Hematopoietic multipotent progenitor cell treated with erythropoietin and hydrocortisone succinate and interleukin-3 and kit ligand, for 6 days (in vitro differentiated cells): ENCODE measurements around the gene TMPRSS9.

Experiments used
- DNase-seq: peaks from one replicate; pipeline ENCODE4 v3.0.0-alpha.2; 2015

TMPRSS9 gene

DNA sequence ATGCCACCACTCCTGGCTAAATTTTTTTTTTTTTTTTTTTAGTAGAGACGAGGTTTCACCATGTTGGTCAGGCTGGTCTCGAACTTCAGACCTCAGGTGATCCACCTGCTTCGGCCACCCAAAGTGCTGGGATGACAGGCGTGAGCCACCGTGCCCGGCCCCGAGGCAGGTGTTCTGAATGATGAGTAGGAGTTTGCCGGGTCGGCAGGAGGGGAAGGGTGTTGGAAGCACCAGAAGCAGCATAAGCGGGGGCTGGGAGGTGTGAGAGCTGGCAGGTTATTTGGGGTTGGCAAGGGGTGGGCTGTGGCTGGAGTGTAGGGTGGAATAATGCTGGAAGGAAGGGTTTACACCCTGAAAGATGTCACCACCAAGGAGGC is 29.8 kb upstream of the TMPRSS9 start:
- no peak for DNase-seq

GRCh38 chr19:2330632-2331284 is 29.3 kb upstream of the TMPRSS9 start:
- no peak for DNase-seq

DNA sequence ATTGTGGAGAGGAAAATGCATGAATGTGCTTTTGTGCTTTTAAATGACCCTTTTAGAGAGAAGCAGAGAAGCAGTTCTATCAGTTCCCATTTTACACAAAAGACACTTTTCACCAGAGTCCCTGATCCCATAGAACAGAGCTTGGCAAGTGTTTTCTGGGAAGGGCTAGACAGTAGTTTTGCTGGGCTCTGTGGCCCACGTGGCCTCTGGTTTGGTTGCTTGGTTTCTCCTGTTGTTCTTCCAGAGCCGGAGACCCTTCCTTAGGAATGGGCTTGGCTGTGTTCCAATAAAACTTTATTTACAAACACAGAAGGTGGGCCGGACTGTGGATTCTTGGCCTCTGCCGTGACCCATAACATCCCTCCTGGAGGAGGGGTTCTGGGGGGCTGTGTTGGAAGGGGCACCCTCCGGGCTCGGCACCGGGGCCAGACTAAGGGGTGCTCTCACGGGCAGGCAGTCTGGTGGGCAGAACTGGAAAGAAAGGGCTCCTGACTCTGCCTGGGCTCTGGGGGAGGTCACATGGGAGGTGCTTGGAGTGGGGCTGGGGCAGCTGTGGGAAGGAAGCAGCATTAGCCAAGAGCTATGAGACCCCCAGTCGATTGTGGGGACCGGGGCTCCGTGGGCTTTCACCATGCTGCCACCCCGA is 28.3 kb upstream of the TMPRSS9 start:
- no peak for DNase-seq

DNA sequence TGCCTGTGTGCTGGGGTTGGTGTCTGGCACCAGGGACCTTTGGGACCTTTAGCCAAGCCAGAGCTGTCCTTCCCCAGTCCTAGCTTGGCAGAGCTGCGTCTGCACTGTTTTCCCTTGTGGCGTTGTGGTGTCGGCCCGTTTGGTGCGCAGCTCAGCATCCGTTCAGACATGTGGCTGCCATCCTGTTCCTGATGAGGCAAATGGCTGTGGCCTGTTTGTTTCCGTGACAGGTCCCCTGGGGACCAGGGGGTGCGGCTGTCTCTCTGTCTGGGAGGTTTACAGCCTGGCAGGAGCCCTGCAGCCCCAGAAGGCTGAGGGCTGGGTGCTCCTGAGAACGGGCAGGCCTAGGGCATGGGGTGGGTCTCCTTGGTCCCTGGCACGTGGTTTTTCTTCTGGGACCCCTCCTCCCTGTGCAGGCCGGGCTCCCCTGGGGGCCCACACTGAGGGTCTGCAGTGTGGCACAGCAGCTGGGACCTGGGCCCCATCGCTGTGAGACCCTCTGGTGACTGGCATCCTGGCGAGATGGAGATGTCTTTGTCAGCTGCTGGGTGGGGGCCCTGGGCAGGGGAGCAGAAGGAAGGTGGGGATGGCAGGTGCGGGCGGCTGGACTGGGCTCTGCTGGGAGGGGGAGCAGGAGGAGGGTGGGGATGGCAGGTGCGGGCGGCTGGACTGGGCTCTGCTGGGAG is 27.6 kb upstream of the TMPRSS9 start:
- DNase-seq, result no peak

DNA sequence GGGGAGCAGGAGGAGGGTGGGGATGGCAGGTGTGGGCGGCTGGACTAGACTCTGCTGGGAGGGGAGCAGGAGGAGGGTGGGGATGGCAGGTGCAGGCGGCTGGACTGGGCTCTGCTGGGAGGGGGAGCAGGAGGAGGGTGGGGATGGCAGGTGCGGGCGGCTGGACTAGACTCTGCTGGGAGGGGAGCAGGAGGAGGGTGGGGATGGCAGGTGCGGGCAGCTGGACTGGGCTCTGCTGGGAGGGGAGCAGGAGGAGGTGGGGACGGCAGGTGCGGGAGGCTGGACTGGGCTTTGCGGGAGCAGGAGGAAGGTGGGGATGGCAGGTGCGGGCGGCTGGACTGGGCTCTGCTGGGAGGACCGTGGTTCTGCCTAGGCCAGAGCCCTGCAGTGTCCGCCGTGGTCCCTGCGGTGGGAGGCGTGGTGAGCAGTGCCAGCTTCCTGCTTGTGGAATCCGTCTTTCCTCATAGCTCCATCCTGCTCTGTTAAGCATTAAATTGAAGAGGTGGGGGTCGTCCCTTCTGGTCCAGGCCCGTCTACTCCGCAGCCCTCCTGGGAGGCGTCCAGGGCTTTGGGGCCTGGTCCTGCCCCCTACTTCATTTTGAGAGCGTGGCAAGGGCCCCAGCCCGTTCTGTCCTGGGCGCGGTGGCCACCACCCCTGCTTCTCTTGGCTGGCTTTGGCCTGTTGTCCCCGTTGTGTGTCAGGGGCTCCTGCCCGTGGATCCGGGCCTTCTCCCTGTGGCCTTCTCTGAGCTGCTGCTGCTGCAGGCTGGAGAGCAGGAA is 26.8 kb upstream of the TMPRSS9 start:
- DNase-seq, result no peak

DNA sequence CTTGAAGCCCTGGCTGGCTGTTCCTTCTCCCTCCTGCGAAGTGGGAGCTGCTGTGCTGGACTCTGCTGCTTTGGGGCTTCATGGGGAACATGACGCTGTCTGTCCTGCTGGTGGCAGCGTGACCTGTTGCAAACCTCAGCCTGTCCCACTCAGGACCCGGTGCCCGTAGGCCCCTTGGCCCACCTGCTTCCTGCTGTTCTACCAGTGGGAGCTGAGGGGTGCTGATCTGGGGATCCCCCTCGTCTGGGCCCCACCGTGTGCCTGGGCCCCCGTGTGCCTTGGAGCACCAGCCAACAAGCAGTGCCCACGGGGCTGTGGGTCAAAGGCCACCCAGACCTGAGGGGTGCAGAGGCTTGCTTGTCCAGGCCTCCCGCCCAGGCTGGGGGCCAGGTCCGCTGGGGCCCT is 26.3 kb upstream of the TMPRSS9 start:
- DNase-seq, result no peak

DNA sequence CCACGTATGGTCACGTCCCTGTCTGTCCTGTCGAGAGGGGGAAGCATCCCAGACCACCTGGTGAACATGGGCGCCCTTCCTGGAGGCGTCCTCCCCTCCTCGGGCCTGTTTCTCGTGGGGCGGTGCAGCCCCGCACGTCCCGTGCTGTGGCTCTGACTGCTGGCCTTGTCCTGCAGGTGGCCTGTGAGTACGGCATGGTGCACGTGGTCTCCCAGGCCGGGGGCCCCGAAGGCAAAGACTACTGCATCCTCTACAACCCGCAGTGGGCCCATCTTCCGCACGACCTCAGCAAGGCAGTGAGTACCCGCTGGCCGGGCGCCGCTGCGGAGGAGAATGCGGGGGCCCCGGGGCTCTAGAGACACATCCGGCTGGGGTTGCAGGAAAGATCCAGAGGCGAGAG is 25.6 kb upstream of the TMPRSS9 start:
- no peak for DNase-seq

- no peak for DNase-seq
These were observed 24.8 kb upstream of the TMPRSS9 start for GRCh38 chr19:2334986-2335846.

- DNase-seq, result no peak
These were observed 24.2 kb upstream of the TMPRSS9 start for GRCh38 chr19:2335848-2336247.

DNA sequence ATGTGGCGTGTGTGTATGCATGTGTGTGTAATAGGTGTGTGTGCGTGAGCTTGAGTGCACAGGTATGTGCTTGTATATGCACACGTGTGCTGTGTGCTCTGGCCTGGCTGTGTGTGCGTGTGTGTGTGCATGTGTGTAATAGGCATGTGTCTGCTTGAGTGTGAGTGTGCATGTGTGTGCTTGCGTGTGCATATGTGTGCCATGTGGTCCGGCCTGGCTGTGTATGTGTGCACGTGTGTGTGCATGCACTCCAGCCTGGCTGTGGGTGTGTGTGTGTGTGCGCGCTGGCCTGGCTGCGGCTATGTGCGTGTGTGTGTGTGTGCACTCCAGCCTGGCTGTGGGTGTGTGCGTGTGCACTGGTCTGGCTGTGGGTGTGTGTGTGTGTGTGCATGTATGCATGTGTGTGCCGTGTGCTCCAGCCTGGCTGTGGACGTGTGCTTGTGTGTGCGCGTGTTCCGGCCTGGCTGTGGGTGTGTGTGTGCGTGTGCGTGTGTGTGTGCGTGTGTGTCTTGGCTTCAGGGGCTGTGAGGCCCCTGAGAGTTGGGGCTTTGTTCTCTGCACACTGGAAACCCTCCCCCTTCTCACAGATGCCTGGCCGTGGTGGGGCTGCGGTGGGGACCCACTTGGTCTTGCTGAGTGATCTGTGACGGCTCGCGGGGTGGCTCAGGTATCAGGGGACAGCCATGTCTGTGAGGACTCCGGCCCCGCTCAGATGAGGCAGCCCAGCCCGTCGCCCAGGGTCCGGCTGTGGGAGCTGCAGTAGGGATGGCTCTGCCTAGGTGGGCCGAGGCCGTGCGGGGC is 23.3 kb upstream of the TMPRSS9 start:
- DNase-seq, result no peak

DNA sequence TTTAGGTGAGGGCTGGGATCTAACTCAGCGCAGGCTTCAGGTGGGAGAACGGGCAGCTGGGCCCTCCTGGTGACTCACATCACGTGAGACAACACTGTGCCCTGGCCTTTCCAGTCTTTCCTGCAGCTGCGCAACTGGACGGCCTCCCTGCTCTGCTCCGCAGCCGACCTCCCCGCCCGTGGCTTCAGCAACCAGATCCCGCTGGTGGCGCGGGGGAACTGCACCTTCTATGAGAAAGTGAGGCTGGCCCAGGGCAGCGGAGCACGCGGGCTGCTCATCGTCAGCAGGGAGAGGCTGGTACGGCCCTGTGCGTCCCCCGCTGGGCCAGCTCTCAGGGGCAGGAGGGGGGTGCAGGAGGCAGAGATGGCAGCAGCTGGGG is 22.7 kb upstream of the TMPRSS9 start:
- DNase-seq, result peak; percentile 61

DNA sequence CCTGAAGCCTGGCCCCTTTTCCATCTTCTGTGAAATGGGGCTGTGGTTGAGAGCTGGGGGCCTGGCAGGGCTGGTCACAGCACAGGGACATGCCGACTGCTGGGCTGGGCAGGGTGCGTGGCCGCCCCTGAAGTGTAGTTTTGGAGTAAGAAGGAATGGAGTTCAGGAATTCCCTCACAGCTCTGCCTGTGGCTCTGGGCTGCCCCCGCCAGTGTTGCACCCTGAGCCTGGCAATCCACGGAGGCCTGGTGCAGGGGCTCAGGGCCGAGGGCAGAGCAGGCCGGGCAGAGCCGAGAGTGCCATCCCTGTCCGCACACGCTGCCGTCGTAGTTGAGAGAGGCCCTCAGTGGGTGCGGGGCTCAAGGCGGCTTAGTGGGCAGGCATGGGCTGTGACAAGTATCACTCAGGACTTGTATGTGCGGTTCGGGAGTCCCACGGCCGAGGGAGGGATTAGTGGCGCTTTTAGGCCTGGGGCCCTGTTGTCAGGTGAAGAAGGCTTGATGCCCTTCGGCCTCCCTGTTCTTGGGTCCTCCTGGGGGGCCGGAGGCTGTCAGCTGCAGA is 21.9 kb upstream of the TMPRSS9 start:
- no peak for DNase-seq

GRCh38 chr19:2338751-2339643 is 21.1 kb upstream of the TMPRSS9 start:
- DNase-seq, result no peak

DNA sequence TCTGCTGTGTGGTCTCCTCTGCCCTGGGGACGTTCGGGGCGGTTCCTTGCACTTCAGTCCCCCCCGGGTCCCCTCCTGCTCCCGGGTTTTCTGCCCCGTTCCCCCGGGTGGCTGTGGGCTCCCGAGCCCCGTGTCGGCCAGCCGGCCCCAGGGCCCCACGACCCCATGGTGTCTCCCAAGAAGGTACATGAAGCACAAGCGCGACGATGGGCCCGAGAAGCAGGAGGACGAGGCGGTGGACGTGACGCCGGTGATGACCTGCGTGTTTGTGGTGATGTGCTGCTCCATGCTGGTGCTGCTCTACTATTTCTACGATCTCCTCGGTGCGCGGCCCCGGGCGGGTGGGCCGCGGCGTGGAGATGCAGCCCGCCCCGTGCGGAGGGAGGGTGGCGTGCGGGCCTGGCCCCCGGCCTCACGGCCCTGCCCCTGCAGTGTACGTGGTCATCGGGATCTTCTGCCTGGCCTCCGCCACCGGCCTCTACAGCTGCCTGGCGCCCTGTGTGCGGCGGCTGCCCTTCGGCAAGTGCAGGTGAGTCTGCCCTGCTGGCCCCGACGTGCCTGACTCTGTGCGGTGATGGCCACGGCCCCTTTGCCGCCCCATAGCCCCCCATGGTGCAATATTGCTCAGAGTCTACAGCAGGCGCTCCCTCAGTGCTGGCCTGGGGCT is 20.3 kb upstream of the TMPRSS9 start:
- no peak for DNase-seq

- DNase-seq, result no peak
These were observed 19.4 kb upstream of the TMPRSS9 start for GRCh38 chr19:2340496-2341243.

GRCh38 chr19:2341244-2341751 is 18.8 kb upstream of the TMPRSS9 start:
- peak; percentile 74 for DNase-seq

GRCh38 chr19:2341982-2342381 is 18.1 kb upstream of the TMPRSS9 start:
- no peak for DNase-seq

GRCh38 chr19:2342656-2343288 is 17.3 kb upstream of the TMPRSS9 start:
- DNase-seq, result no peak
